Smooth muscle cell (in vitro differentiated cells): ENCODE measurements around the gene ARHGEF16. TPM values are rescaled to one million over a fixed set of nuclear protein-coding genes. Genes with fewer than 3 reads are reported as not detected.

Experiments
- DNase-seq: peaks from one replicate; lab custom pipeline; 2025; ENCODE audit not compliant: unreplicated experiment; lab: John Stamatoyannopoulos, UW
- H2AFZ ChIP-seq: fragments of 200-600 bp; sonication (generic); 2 replicates; pipeline ENCODE4 v1.6.0; 2016; ENCODE audit warnings: antibody characterized with exemption, low read depth, mild to moderate bottlenecking
- H3F3A ChIP-seq: fragments of 200-600 bp; sonication (generic); 2 replicates; pipeline ENCODE4 v1.6.0; 2017; ENCODE audit warnings: antibody characterized with exemption, low read depth
- H3K27ac ChIP-seq: fragments of 200-600 bp; sonication (generic); 2 replicates; pipeline ENCODE4 v1.5.1; 2016; ENCODE audit warnings: low read depth, mild to moderate bottlenecking
- H3K27me3 ChIP-seq: fragments of 200-600 bp; sonication (generic); 2 replicates; pipeline ENCODE4 v1.6.1; 2016; ENCODE audit warnings: low read depth, mild to moderate bottlenecking
- H3K36me3 ChIP-seq: fragments of 200-600 bp; sonication (generic); 2 replicates; pipeline ENCODE4 v1.5.1; 2016; ENCODE audit warnings: low read depth
- H3K4me1 ChIP-seq: fragments of 200-600 bp; sonication (generic); 2 replicates; pipeline ENCODE4 v1.5.1; 2016; ENCODE audit warnings: low read depth
- H3K4me2 ChIP-seq: fragments of 200-600 bp; sonication (generic); 2 replicates; pipeline ENCODE4 v1.6.0; 2016; ENCODE audit warnings: mild to moderate bottlenecking
- H3K4me3 ChIP-seq: fragments of 200-600 bp; sonication (generic); 2 replicates; pipeline ENCODE4 v1.5.1; 2016; ENCODE audit warnings: mild to moderate bottlenecking
- H3K79me2 ChIP-seq: fragments of 200-600 bp; sonication (generic); 2 replicates; pipeline ENCODE4 v1.6.0; 2016; ENCODE audit warnings: low read depth, mild to moderate bottlenecking
- H3K9ac ChIP-seq: fragments of 200-600 bp; sonication (generic); 2 replicates; pipeline ENCODE4 v1.6.0; 2016; ENCODE audit warnings: low read depth
- H3K9me3 ChIP-seq: fragments of 200-600 bp; sonication (generic); replicated peaks from 2 replicates; pipeline ENCODE4 v1.5.1; 2016; ENCODE audit warnings: low read depth
- H4K20me1 ChIP-seq: fragments of 200-600 bp; sonication (generic); 2 replicates; pipeline ENCODE4 v1.6.0; 2016; ENCODE audit warnings: low read depth
- WGBS: methylation state at CpG from one replicate; pipeline ENCODE4 v1.1.7; 2016; ENCODE audit warnings: low lambda C conversion rate; 5-methylcytosine and 5-hydroxymethylcytosine counted together
- polyA plus RNA-seq: library from polyadenylated mRNA; unstranded; fragments of >200 nt; fragmentation: Nextera tagmentation; extraction: Ambion mirVana; gene quantifications from 2 replicates; pipeline ENCODE4 v1.2.1, GENCODE V29; 2016
- total RNA-seq: library from RNA; depleted of rRNA; stranded (reverse); fragments of >200 nt; gene quantifications from 2 replicates; pipeline ENCODE4 v1.2.3, GENCODE V29; 2014
- TF ChIP-seq, protein P1 (sequence below): fragments of 200-600 bp; sonication (generic); IDR thresholded peaks from 2 replicates; pipeline ENCODE4 v1.5.1; 2017; ENCODE audit warnings: borderline replicate concordance, mild to moderate bottlenecking, antibody characterized with exemption; ENCODE audit not compliant: insufficient read depth, poor library complexity, severe bottlenecking

Gene ARHGEF16
- total and polyA plus RNA-seq, 2 experiments from 2014 or later: 4.6 to 6.9 TPM

DNA sequence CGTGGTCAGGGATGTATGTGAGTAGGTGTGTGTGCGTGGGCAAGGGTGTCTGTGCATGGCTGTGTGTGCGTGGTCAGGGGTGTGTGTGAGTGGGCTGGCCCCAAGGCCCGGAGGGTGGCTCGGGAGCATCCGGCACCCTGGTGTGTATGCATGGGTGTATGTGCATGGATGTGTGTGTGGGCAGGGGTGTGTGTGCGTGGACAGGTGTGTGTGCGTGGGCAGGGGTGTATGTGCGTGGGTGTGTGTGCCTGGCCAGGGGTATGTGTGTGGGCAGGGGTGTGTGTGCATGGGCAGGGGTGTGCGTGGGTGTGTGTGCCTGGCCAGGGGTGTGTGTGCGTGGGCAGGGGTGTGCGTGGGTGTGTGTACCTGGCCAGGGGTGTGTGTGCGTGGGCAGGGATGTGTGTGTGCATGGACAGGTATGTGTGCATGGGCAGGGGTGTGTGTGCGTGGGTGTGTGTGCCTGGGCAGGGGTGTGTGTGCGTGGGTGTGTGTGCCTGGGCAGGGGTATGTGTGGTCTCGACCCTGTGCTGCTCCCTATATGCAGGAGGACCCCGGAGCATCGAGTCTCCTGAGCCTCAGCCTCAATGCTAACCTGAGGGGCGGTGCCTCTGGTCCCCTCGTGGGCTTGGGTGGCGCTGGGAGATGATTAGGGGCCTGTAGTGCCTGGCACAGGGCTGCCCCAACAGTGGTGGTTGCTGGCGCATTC, 16.3 kb downstream of the ARHGEF16 start:
- H3K79me2 ChIP-seq: no peaks in the 10 kb centered on the region
- H3F3A ChIP-seq: peaks cover 10% of the 10 kb centered on the region
- H4K20me1 ChIP-seq: no peaks in the 10 kb centered on the region
- no peaks in the 10 kb centered on the region for H3K27me3 ChIP-seq
- 85% methylated on average over 15 of the region's 22 CpGs for WGBS
- H3K4me1 ChIP-seq: peaks cover 15% of the 10 kb centered on the region
- TF ChIP-seq, protein P1, sequence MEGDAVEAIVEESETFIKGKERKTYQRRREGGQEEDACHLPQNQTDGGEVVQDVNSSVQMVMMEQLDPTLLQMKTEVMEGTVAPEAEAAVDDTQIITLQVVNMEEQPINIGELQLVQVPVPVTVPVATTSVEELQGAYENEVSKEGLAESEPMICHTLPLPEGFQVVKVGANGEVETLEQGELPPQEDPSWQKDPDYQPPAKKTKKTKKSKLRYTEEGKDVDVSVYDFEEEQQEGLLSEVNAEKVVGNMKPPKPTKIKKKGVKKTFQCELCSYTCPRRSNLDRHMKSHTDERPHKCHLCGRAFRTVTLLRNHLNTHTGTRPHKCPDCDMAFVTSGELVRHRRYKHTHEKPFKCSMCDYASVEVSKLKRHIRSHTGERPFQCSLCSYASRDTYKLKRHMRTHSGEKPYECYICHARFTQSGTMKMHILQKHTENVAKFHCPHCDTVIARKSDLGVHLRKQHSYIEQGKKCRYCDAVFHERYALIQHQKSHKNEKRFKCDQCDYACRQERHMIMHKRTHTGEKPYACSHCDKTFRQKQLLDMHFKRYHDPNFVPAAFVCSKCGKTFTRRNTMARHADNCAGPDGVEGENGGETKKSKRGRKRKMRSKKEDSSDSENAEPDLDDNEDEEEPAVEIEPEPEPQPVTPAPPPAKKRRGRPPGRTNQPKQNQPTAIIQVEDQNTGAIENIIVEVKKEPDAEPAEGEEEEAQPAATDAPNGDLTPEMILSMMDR: no peak
- no peak overlapping the region for H3K9ac ChIP-seq
- no peaks in the 10 kb centered on the region for H3K36me3 ChIP-seq
- H3K9me3 ChIP-seq: no peaks in the 10 kb centered on the region
- H3K4me3 ChIP-seq: no peak overlapping the region
- H3K4me2 ChIP-seq: peak overlapping the region; percentile 61
- DNase-seq: no peak
- peak overlapping the region; percentile 78 for H3K27ac ChIP-seq
- no peak overlapping the region for H2AFZ ChIP-seq

DNA sequence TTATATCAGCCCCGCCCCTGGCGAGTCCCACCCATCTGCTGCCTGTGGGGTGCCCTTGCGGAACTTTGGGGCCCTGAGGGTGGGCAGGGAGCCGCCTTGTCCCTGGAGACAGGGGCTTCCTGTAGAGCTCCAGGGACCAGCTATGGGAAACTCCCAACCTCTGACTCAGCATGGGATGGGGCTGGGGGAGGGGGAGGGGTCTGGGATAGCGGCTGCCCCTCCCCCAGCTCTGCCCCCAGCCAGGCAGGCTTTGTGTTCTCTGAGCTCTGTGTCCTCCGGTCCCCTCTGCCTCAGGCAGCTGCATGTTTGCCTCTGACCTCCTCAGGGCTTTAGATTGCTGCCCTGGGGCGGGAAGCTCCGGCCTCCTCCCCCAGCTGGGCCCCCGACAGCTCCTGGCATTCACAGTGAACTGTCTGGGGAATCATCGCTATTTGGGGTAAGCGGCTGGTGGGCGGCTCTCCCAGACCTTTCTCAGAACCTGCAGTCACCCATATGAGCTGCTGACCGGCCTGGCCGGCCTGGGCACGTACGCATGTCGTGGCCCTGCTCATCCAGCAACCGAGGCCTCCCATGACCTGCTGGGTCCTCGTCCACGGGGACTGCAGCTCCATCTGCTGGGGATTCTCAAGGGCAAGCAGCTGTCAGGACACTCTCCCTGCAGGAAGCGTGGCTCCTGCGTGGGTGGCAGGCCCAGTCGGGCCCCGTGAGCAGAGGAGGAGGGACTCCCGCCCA, 17.1 kb downstream of the ARHGEF16 start:
- Histone ChIP-seq H3K9ac (peak overlapping the region; percentile 62), H3K9me3 (no peaks in the 10 kb centered on the region), H3K36me3 (no peaks in the 10 kb centered on the region), H3K79me2 (no peaks in the 10 kb centered on the region), H3K4me2 (peak overlapping the region; percentile 61), H3K4me1 (peaks cover 15% of the 10 kb centered on the region), H3K4me3 (no peak overlapping the region), H3K27ac (peak overlapping the region; percentile 78), H3F3A (peaks cover 10% of the 10 kb centered on the region), H4K20me1 (no peaks in the 10 kb centered on the region), H3K27me3 (no peaks in the 10 kb centered on the region), H2AFZ (no peak overlapping the region)
- peak; percentile 78 for DNase-seq
- TF ChIP-seq, protein P1: peak; percentile 51
- WGBS: 5% methylated on average over 22 of the region's 25 CpGs

DNA sequence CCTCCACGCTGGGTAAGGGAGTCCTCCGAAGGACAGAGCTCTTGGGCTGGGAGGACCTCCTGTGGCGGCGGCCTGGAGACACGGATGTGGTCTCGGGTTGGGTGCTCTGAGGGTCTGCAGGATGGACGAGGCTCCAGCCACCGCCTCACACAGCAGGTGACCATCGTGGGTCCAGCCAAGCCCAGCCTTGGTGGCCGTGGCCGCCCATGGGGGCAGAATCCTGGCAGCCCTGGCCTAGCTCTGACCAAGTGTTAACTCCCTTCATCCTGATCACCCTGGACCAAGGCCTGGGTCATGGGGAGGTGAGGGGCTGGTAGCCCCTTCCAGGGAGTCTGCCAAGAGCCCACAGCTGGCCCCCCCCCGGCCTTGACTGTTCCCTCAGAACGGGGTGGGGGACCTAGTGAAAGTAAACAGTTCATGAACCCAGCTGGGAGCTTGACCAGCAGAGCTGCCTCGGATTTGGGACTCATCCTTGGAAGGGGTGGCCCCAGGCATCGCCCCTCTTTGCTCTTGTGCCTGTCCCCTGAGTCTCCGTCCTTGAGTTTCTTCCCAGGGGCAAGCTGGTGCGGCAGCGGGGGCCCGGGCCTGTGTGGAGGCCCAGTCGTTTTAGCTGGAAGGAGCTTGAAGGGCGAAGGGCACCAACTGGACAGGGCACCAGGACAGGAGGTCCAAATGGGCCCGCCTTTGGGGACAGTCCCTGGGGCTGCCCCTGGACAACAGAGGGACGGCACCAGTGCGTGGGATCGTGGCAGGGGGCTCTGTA, 17.8 kb downstream of the ARHGEF16 start:
- peak overlapping the region; percentile 78 for H3K27ac ChIP-seq
- peak overlapping the region; percentile 61 for H3K4me2 ChIP-seq
- no peaks in the 10 kb centered on the region for H3K36me3 ChIP-seq
- H4K20me1 ChIP-seq: no peaks in the 10 kb centered on the region
- peaks cover 10% of the 10 kb centered on the region for H3F3A ChIP-seq
- no peak overlapping the region for H2AFZ ChIP-seq
- no peaks in the 10 kb centered on the region for H3K27me3 ChIP-seq
- 85% methylated on average over 25 of the region's 25 CpGs for WGBS
- TF ChIP-seq, protein P1: no peak
- no peak overlapping the region for H3K4me3 ChIP-seq
- no peaks in the 10 kb centered on the region for H3K9me3 ChIP-seq
- no peak for DNase-seq
- no peaks in the 10 kb centered on the region for H3K79me2 ChIP-seq
- H3K9ac ChIP-seq: no peak overlapping the region
- H3K4me1 ChIP-seq: peaks cover 15% of the 10 kb centered on the region
